ENCODE measurements around the gene DDC. TPM values are rescaled to one million over a fixed set of nuclear protein-coding genes. Genes with fewer than 3 reads are reported as not detected.

The DDC gene
- total RNA-seq, 4 donors from 2014 or later: 0.24 to 1.3 TPM; not detected in 2

DNA sequence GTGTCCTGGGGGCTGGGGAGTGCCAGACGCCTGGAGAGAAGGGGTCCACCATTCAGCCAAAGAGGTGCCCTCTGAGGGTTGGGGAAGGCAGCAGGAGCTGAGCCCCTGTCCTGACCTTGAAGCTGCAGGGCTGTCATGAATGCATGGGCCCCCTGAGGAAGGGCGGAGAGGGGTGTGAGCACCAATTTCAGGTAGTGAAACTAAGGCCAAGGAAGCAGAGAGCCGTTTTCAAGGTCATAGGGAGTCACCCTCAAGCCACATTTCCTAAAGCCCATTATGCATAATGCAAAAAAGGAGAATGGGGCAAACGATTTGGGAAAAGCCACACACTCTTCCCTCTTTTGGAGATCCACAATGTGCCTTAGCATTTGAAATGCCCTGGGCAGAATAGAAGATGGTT lies 152.2 kb downstream of the DDC start:
- H3K4me1 ChIP-seq: no peaks in the 10 kb centered on the region
- no peak overlapping the region for H3K27ac ChIP-seq
- DNase-seq (no peak), ATAC-seq (no peak)
- no peaks in the 10 kb centered on the region for H3K9me3 ChIP-seq
- H3K36me3 ChIP-seq: no peaks in the 10 kb centered on the region
- H3K4me3 ChIP-seq: no peak overlapping the region
- no peaks in the 10 kb centered on the region for H3K27me3 ChIP-seq
- intact Hi-C loops (cut with DNase I; ENCODE audit: low total_unique reads): loop anchor here (10.0 kb wide), 1 partner anchor 208 kb away; no protein-coding TSS in a partner anchor
- TF ChIP-seq, protein P1, sequence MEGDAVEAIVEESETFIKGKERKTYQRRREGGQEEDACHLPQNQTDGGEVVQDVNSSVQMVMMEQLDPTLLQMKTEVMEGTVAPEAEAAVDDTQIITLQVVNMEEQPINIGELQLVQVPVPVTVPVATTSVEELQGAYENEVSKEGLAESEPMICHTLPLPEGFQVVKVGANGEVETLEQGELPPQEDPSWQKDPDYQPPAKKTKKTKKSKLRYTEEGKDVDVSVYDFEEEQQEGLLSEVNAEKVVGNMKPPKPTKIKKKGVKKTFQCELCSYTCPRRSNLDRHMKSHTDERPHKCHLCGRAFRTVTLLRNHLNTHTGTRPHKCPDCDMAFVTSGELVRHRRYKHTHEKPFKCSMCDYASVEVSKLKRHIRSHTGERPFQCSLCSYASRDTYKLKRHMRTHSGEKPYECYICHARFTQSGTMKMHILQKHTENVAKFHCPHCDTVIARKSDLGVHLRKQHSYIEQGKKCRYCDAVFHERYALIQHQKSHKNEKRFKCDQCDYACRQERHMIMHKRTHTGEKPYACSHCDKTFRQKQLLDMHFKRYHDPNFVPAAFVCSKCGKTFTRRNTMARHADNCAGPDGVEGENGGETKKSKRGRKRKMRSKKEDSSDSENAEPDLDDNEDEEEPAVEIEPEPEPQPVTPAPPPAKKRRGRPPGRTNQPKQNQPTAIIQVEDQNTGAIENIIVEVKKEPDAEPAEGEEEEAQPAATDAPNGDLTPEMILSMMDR (IDR thresholded peaks at IDR 0.05 in 4 of 5, conservative IDR thresholded peaks at IDR 0.05 in 1 of 5): no peak
- no peak for TF ChIP-seq POLR2A (IDR thresholded peaks at IDR 0.05)
- in situ Hi-C loops (cut with MboI; ENCODE audit: low sequenced_read_pairs in 4 of 4): loop anchor here in 2 of 4 donors (10.0 to 25.0 kb wide), 2 partner anchors 201 to 208 kb away; no protein-coding TSS in a partner anchor

DNA sequence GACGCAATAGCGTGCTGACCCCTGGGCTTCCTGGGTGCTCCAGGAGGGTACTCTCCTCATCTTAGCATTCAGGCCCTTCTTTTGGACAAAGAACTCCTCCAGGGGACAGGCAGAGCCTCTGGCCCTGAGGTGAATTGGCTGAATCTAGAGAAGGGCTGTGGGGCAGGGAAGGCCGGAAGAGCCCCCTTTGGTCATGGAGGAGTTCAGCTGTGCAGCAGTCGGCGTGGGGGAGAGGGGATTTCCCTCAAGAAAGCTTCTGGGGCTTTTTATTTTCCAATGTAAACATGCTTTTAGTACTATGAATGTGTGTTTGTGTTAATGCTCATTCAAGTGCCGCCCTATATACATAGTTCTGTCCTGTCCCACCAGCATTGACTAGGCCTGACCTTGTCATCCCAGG lies 153.9 kb downstream of the DDC start:
- TF ChIP-seq POLR2A (IDR thresholded peaks at IDR 0.05): no peak
- TF ChIP-seq, protein P1 (IDR thresholded peaks at IDR 0.05 in 4 of 5, conservative IDR thresholded peaks at IDR 0.05 in 1 of 5): no peak
- Histone ChIP-seq H3K9me3 (no peaks in the 10 kb centered on the region), H3K27ac (no peak overlapping the region), H3K4me1 (no peaks in the 10 kb centered on the region), H3K36me3 (no peaks in the 10 kb centered on the region), H3K27me3 (no peaks in the 10 kb centered on the region), H3K4me3 (no peak overlapping the region)
- intact Hi-C loops (cut with DNase I; ENCODE audit: low total_unique reads) (loop anchor here (10.0 kb wide), 1 partner anchor 207 kb away; no protein-coding TSS in a partner anchor), in situ Hi-C loops (cut with MboI; ENCODE audit: low sequenced_read_pairs in 4 of 4) (loop anchor here in 2 of 4 donors (10.0 to 25.0 kb wide), 2 partner anchors 199 to 207 kb away; no protein-coding TSS in a partner anchor)
- DNase-seq: no peak
- ATAC-seq: no peak

DNA sequence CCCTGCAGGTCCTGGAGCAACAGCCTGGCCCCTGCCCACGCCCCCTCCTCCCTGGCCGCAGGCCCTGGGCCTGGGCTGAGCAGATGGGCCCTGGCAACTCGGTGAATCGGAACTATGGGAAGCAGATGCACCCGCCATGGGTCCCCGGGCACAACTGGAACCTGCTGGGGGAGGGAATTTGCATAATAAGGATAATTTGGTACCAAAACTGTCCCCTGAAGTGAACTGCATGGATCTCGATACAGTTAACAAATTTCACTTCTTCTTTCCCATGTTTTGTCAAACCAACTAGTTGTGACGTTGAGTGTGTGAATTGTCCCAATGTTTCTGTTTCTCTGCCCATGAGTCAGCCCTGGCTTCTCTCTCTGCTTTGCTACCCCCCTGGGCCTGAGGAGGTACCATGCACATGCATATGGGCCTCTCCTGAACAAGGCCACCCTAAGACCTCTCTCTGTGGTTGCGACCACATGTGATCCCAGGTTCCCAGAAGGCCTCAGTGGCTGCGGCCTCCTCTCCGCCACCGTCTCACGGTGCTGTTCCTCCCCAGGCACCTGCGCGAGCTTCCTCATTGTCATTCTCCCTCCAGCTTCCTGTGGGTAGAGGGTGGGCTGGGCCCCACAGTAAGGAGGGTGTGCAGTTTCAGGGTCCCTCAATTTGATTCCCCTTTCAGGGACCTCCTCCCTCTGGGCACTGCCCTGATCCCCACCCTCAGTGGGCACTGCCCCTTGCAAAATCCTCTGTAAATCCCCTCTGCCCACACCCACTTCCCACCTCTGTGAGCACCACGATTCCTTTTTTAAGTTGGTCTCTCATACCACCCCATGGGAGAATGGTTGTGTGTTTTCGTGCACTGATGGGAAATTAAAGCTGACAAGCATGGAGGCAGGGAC lies 155.1 kb downstream of the DDC start:
- intact Hi-C loops (cut with DNase I; ENCODE audit: low total_unique reads): loop anchor here (10.0 kb wide), 1 partner anchor 205 kb away; no protein-coding TSS in a partner anchor
- in situ Hi-C loops (cut with MboI; ENCODE audit: low sequenced_read_pairs in 4 of 4): loop anchor here in 2 of 4 donors (10.0 to 25.0 kb wide), 2 partner anchors 198 to 205 kb away; no protein-coding TSS in a partner anchor
- no peaks in the 10 kb centered on the region for H3K36me3 ChIP-seq
- ATAC-seq (no peak), DNase-seq (no peak)
- no peak overlapping the region for H3K4me3 ChIP-seq
- no peaks in the 10 kb centered on the region for H3K4me1 ChIP-seq
- H3K9me3 ChIP-seq: no peaks in the 10 kb centered on the region
- no peaks in the 10 kb centered on the region for H3K27me3 ChIP-seq
- TF ChIP-seq, protein P1 (IDR thresholded peaks at IDR 0.05 in 4 of 5, conservative IDR thresholded peaks at IDR 0.05 in 1 of 5): no peak
- no peak for TF ChIP-seq POLR2A (IDR thresholded peaks at IDR 0.05)
- H3K27ac ChIP-seq: no peak overlapping the region

Other genes starting within 250 kb of the DDC start
- gene FIGNL1, start 115.1 kb downstream of the DDC start, total RNA-seq: 1 to 10 TPM; 2.3 to 9.2 (median 6.2) TPM
- gene GRB10, start 217.5 kb upstream of the DDC start, total RNA-seq: 10 to 100 TPM; 40.4 to 88.6 (median 61.1) TPM